A549 (cell line): ENCODE results near the gene RCC1. TPM values are rescaled to one million over a fixed set of nuclear protein-coding genes. Genes with fewer than 3 reads are reported as not detected.

ENCODE experiments used
- ATAC-seq, 2 experiments: fragments of 200-7000 bp in 1 of 2; fragments of >200 bp in 1 of 2; cut with Nextera tagmentation in 1 of 2; cut with Tn5 transposase in 1 of 2; 3 replicates each; pipeline versions ENCODE4 v1.8.0 to v1.9.1; 2018 to 2020; ENCODE audit warnings: mild to moderate bottlenecking in 1 of 2, moderate library complexity in 1 of 2
- CTCF ChIA-PET: fragments of 300-600 bp; sonication (Branson Sonifier 250); formaldehyde crosslinking; extraction: SDS; loops from one replicate; lab custom pipeline; 2021; ENCODE audit warnings: antibody characterized with exemption, inconsistent platforms; lab: Yijun Ruan, JAX
- POLR2A ChIA-PET: fragments of 350-600 bp; formaldehyde crosslinking; extraction: SDS; loops from one replicate; lab custom pipeline; 2021; ENCODE audit warnings: antibody characterized with exemption, inconsistent platforms; lab: Yijun Ruan, JAX
- DNase-seq, 2 experiments: peaks; one replicate each; pipeline versions ENCODE4 v3.0.0 to v3.0.0-alpha.2; 2011 to 2016; ENCODE audit warnings: low read depth in 1 of 2, low spot score in 1 of 2
- FAIRE-seq: peaks from 2 replicates; lab custom pipeline; 2011; peaks lifted over from hg19 to GRCh38; lab: Jason Lieb, UNC
- H3K27ac ChIP-seq, 2 experiments: fragments of >200 bp; sonication (Bioruptor Twin); formaldehyde crosslinking; 3 replicates each; pipeline ENCODE4 v1.5.1; 2016 to 2017
- H3K4me1 ChIP-seq: fragments of >200 bp; sonication (Bioruptor Twin); formaldehyde crosslinking; 3 replicates; pipeline ENCODE4 v1.6.1; 2016
- H3K4me2 ChIP-seq: fragments of >200 bp; sonication (Bioruptor Twin); formaldehyde crosslinking; 3 replicates; pipeline ENCODE4 v1.6.1; 2016
- H3K4me3 ChIP-seq: fragments of >200 bp; sonication (Bioruptor Twin); formaldehyde crosslinking; 3 replicates; pipeline ENCODE4 v1.5.1; 2016
- H3K9me3 ChIP-seq: fragments of >200 bp; sonication (Bioruptor Twin); formaldehyde crosslinking; 3 replicates; pipeline ENCODE4 v1.6.1; 2016
- CBX2 ChIP-seq: fragments of 200-600 bp; sonication (generic); IDR thresholded peaks from 2 replicates; pipeline ENCODE4 v1.6.1; 2016; ENCODE audit warnings: low read depth, mild to moderate bottlenecking, borderline replicate concordance
- CBX8 ChIP-seq: fragments of 200-600 bp; sonication (generic); IDR thresholded peaks from 2 replicates; pipeline ENCODE4 v1.6.1; 2016
- CHD2 ChIP-seq: fragments of 150-350 bp; IDR thresholded peaks from 2 replicates; pipeline ENCODE4 v1.6.1; 2014; ENCODE audit warnings: low read length; ENCODE audit not compliant: partially characterized antibody
- EHF ChIP-seq: fragments of 250-450 bp; sonication (Bioruptor Pico); IDR thresholded peaks from 2 replicates; pipeline ENCODE4 v1.5.0; 2020; ENCODE audit warnings: mild to moderate bottlenecking
- EP300 ChIP-seq, 2 experiments: fragments of >200 bp; sonication (Bioruptor Twin); formaldehyde crosslinking; IDR thresholded peaks; 2 replicates in 1 of 2; 3 replicates in 1 of 2; pipeline ENCODE4 v1.6.1; 2016 to 2017
- ESRRA ChIP-seq: fragments of 150-350 bp; IDR thresholded peaks from 2 replicates; pipeline ENCODE4 v1.6.1; 2014; ENCODE audit warnings: mild to moderate bottlenecking, low read length, borderline replicate concordance
- FOSB ChIP-seq: fragments of 250-450 bp; sonication (Bioruptor Pico); IDR thresholded peaks from 2 replicates; pipeline ENCODE4 v1.5.0; 2020; ENCODE audit warnings: mild to moderate bottlenecking, moderate library complexity
- FOXS1 ChIP-seq: fragments of 250-450 bp; sonication (Bioruptor Pico); IDR thresholded peaks from 2 replicates; pipeline ENCODE4 v1.5.0; 2020; ENCODE audit warnings: mild to moderate bottlenecking, moderate library complexity
- GATA3 ChIP-seq: IDR thresholded peaks from 2 replicates; pipeline ENCODE4 v1.6.1; 2012; ENCODE audit warnings: borderline replicate concordance
- HDAC2 ChIP-seq: fragments of 200-600 bp; sonication (generic); IDR thresholded peaks from 2 replicates; pipeline ENCODE4 v1.6.1; 2016
- HEYL ChIP-seq: fragments of 250-450 bp; sonication (Bioruptor Pico); IDR thresholded peaks from 2 replicates; pipeline ENCODE4 v1.8.0; 2021; ENCODE audit warnings: mild to moderate bottlenecking, moderate library complexity
- HOXB5 ChIP-seq: fragments of 250-450 bp; sonication (Bioruptor Pico); IDR thresholded peaks from 2 replicates; pipeline ENCODE4 v1.5.0; 2020; ENCODE audit warnings: mild to moderate bottlenecking, moderate library complexity
- JUN ChIP-seq, 2 experiments: fragments of >200 bp; sonication (Bioruptor Twin); formaldehyde crosslinking; IDR thresholded peaks; 2 replicates in 1 of 2; 3 replicates in 1 of 2; pipeline ENCODE4 v1.6.1; 2016 to 2017
- KDM5A ChIP-seq: fragments of 200-600 bp; sonication (generic); IDR thresholded peaks from 2 replicates; pipeline ENCODE4 v1.6.1; 2016; ENCODE audit warnings: antibody characterized with exemption, mild to moderate bottlenecking
- MAZ ChIP-seq: fragments of 150-350 bp; IDR thresholded peaks from 2 replicates; pipeline ENCODE4 v1.6.1; 2014; ENCODE audit warnings: antibody characterized with exemption, low read depth, low read length, borderline replicate concordance
- MYC ChIP-seq: IDR thresholded peaks from 2 replicates; pipeline ENCODE4 v1.6.1; 2012; ENCODE audit warnings: mild to moderate bottlenecking, inconsistent platforms, low read length, improper control_type of control experiment, borderline replicate concordance
- NFE2L2 ChIP-seq: fragments of 150-350 bp; conservative IDR thresholded peaks from 2 replicates; pipeline ENCODE4 v1.6.1; 2014; ENCODE audit warnings: low read length
- NR3C1 ChIP-seq: fragments of >200 bp; sonication (Bioruptor Twin); formaldehyde crosslinking; IDR thresholded peaks from 3 replicates; pipeline ENCODE4 v1.6.1; 2017
- PHF8 ChIP-seq: fragments of 200-600 bp; sonication (generic); IDR thresholded peaks from 2 replicates; pipeline ENCODE4 v1.6.1; 2016; ENCODE audit warnings: low read depth, mild to moderate bottlenecking, antibody characterized with exemption, moderate library complexity, borderline replicate concordance
- POLR2A ChIP-seq: IDR thresholded peaks from 2 replicates; pipeline ENCODE4 v1.6.1; 2012; ENCODE audit warnings: mild to moderate bottlenecking, low read length
- RAD21 ChIP-seq, 2 experiments: fragments of >200 bp in 1 of 2; sonication (Bioruptor Twin) in 1 of 2; formaldehyde crosslinking in 1 of 2; IDR thresholded peaks in 1 of 2; conservative IDR thresholded peaks in 1 of 2; 2 replicates in 1 of 2; 3 replicates in 1 of 2; pipeline ENCODE4 v1.6.1; 2012 to 2018; ENCODE audit warnings: inconsistent platforms in 1 of 2
- RARB ChIP-seq: fragments of 250-450 bp; sonication (Bioruptor Pico); IDR thresholded peaks from 2 replicates; pipeline ENCODE4 v1.8.0; 2021; ENCODE audit warnings: mild to moderate bottlenecking, moderate library complexity
- RFX5 ChIP-seq: fragments of 450-650 bp; IDR thresholded peaks from 2 replicates; pipeline ENCODE4 v1.7.1; 2014; ENCODE audit warnings: antibody characterized with exemption, mild to moderate bottlenecking, moderate library complexity
- RNF2 ChIP-seq: fragments of 200-600 bp; sonication (generic); IDR thresholded peaks from 2 replicates; pipeline ENCODE4 v1.6.1; 2016; ENCODE audit warnings: low read depth, mild to moderate bottlenecking, antibody characterized with exemption, moderate library complexity, borderline replicate concordance
- ZC3H11A ChIP-seq: fragments of 450-650 bp; IDR thresholded peaks from 2 replicates; pipeline ENCODE4 v1.6.1; 2014; ENCODE audit warnings: antibody characterized with exemption, mild to moderate bottlenecking
- ZSCAN20 ChIP-seq: fragments of 250-450 bp; sonication (Bioruptor Pico); IDR thresholded peaks from 2 replicates; pipeline ENCODE4 v1.8.0; 2022; ENCODE audit warnings: mild to moderate bottlenecking, moderate library complexity
- WGBS: methylation state at CpG from one replicate; pipeline ENCODE4 v1.1.6; 2017; ENCODE audit errors: missing lambda C conversion rate; 5-methylcytosine and 5-hydroxymethylcytosine counted together
- polyA plus RNA-seq, 4 experiments: library from polyadenylated mRNA; depleted of rRNA in 3 of 4; stranded (reverse); fragments of >200 nt; fragmentation: RNase III in 1 of 4; extraction: RNeasy Plus Mini Kit Qiagen cat#74134 plus additional on column Dnase treatment in 1 of 4; gene quantifications; 2 replicates in 3 of 4; 3 replicates in 1 of 4; pipeline ENCODE4 v1.2.3, GENCODE V29; 2011 to 2017
- TF ChIP-seq, protein P1 (sequence below): IDR thresholded peaks from 2 replicates; pipeline ENCODE4 v1.6.1; 2012
- TF ChIP-seq, protein P2 (sequence below): fragments of >200 bp; sonication (Bioruptor Twin); formaldehyde crosslinking; IDR thresholded peaks from 3 replicates; pipeline ENCODE4 v1.5.1; 2016
- TF ChIP-seq, protein P3 (sequence below): IDR thresholded peaks from 2 replicates; pipeline ENCODE4 v1.6.1; 2012
- TF ChIP-seq, protein P4 (sequence below): IDR thresholded peaks from 2 replicates; pipeline ENCODE4 v1.6.1; 2012; ENCODE audit warnings: low read depth, borderline replicate concordance
- TF ChIP-seq, protein P5 (sequence below): fragments of >200 bp; sonication (Bioruptor Twin); formaldehyde crosslinking; IDR thresholded peaks from 3 replicates; pipeline ENCODE4 v1.6.1; 2016

RCC1 gene
- polyA plus RNA-seq, 2 of the 4 experiments (the other 2 are of a cell fraction) = 42.1 to 70.3 TPM

DNA sequence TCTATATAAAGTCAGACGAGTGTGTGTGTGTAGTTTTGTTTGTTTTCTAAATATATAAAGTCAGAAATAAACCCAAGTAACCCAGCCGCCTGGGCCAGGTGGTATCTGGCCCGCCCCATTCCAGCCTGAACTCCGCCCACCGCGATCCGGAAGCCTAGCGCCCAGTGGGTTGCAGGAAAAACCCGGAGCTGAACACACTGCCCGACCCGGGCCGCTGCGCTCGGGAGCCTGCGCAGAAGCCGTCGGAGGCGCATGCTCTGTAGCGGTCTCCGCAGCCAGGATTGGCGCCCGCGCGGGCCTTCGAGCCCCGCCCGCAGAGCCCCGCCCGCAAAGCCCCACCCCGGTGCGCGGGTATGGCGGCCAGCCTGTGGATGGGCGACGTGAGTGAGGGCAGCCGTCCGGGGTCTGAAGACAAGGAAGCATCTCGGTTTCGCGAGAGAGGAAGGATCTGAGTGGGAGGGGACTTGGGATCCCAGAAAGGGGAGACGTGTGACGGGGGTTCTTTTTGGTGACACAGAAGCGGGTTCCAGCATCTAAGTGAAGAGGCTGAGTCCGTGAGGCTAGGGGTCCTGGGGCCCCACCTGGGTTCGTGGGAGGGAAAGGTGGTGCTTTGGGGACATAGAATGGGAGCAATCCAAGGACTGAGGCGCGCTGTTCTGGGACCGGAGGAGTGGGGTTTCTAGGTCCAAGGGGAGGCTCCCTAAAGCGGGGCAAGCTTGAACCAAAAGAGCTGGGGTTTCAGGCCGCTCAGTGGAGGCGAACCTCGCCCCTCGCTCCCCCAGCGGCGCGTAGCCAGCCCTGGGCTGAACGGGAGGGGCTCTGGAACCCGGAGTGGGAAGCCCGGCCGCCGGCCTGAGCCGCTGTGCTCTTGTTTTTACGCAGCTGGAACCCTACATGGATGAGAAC lies 47.2 kb downstream of the RCC1 start, which contains the start of gene TRNAU1AP:
Gene TRNAU1AP, plus strand, starts transcription at position 328 of the 906 bp plus-strand sequence. Its CDS starts 26 bp downstream, at position 354.
- H3K4me3 ChIP-seq = peak within 1 kb of the TSS; percentile 82
- no peak for TF ChIP-seq HEYL (CRISPR knock-in tag)
- TF ChIP-seq JUN (IDR thresholded peaks at IDR 0.05) = peak; percentile 39 to 63; a peak in 2 of 5 replicates
- TF ChIP-seq, protein P1, sequence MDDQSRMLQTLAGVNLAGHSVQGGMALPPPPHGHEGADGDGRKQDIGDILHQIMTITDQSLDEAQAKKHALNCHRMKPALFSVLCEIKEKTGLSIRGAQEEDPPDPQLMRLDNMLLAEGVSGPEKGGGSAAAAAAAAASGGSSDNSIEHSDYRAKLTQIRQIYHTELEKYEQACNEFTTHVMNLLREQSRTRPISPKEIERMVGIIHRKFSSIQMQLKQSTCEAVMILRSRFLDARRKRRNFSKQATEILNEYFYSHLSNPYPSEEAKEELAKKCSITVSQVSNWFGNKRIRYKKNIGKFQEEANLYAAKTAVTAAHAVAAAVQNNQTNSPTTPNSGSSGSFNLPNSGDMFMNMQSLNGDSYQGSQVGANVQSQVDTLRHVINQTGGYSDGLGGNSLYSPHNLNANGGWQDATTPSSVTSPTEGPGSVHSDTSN = no peak
- TF ChIP-seq ZSCAN20 (CRISPR knock-in tag) = no peak
- TF ChIP-seq RARB = no peak
- TF ChIP-seq PHF8 = peak; percentile 69; the same call in 1 of the 2 replicates
- TF ChIP-seq, protein P2, sequence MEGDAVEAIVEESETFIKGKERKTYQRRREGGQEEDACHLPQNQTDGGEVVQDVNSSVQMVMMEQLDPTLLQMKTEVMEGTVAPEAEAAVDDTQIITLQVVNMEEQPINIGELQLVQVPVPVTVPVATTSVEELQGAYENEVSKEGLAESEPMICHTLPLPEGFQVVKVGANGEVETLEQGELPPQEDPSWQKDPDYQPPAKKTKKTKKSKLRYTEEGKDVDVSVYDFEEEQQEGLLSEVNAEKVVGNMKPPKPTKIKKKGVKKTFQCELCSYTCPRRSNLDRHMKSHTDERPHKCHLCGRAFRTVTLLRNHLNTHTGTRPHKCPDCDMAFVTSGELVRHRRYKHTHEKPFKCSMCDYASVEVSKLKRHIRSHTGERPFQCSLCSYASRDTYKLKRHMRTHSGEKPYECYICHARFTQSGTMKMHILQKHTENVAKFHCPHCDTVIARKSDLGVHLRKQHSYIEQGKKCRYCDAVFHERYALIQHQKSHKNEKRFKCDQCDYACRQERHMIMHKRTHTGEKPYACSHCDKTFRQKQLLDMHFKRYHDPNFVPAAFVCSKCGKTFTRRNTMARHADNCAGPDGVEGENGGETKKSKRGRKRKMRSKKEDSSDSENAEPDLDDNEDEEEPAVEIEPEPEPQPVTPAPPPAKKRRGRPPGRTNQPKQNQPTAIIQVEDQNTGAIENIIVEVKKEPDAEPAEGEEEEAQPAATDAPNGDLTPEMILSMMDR = no peak
- TF ChIP-seq CBX8 = no peak
- peak; percentile 98 for TF ChIP-seq MAZ
- TF ChIP-seq CBX2 = no peak
- peak; percentile 74; the same call in 1 of the 2 replicates for TF ChIP-seq MYC
- TF ChIP-seq FOXS1 (CRISPR knock-in tag) = no peak
- no peak for TF ChIP-seq HOXB5 (CRISPR knock-in tag)
- peak; percentile 59 for TF ChIP-seq POLR2A
- TF ChIP-seq GATA3 = no peak
- TF ChIP-seq, protein P3, sequence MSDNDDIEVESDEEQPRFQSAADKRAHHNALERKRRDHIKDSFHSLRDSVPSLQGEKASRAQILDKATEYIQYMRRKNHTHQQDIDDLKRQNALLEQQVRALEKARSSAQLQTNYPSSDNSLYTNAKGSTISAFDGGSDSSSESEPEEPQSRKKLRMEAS = peak; percentile 75; the same call in 1 of the 2 replicates
- TF ChIP-seq EHF (CRISPR knock-in tag) = no peak
- TF ChIP-seq KDM5A = no peak
- TF ChIP-seq EP300 (IDR thresholded peaks at IDR 0.05) = no peak
- no peak for TF ChIP-seq ZC3H11A
- no peak for TF ChIP-seq RNF2
- 0 out of 2 replicates have a peak, but pooled peaks have one; percentile 64 for TF ChIP-seq RFX5
- TF ChIP-seq, protein P4, sequence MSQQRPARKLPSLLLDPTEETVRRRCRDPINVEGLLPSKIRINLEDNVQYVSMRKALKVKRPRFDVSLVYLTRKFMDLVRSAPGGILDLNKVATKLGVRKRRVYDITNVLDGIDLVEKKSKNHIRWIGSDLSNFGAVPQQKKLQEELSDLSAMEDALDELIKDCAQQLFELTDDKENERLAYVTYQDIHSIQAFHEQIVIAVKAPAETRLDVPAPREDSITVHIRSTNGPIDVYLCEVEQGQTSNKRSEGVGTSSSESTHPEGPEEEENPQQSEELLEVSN = 0 out of 2 replicates have a peak, but pooled peaks have one; percentile 14
- TF ChIP-seq CHD2 = no peak
- TF ChIP-seq ESRRA = no peak
- TF ChIP-seq FOSB = no peak
- TF ChIP-seq RAD21 (conservative IDR thresholded peaks at IDR 0.05 in 1 of 2, IDR thresholded peaks at IDR 0.05 in 1 of 2) = no peak
- no peak for TF ChIP-seq NFE2L2
- no peak for TF ChIP-seq HDAC2
- no peak for TF ChIP-seq NR3C1
- TF ChIP-seq, protein P5, sequence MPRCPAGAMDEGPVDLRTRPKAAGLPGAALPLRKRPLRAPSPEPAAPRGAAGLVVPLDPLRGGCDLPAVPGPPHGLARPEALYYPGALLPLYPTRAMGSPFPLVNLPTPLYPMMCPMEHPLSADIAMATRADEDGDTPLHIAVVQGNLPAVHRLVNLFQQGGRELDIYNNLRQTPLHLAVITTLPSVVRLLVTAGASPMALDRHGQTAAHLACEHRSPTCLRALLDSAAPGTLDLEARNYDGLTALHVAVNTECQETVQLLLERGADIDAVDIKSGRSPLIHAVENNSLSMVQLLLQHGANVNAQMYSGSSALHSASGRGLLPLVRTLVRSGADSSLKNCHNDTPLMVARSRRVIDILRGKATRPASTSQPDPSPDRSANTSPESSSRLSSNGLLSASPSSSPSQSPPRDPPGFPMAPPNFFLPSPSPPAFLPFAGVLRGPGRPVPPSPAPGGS = 0 out of 3 replicates have a peak, but pooled peaks have one; percentile 14
- TF ChIP-seq, all 56 proteins: peak for 9
- FAIRE-seq = no peak
- peak within 1 kb of the TSS; percentile 90 to 91 for H3K27ac ChIP-seq
- ChIA-PET POLR2A (interaction anchor here (0.7 to 2.5 kb wide), 6 partner anchors 11 to 96 kb away, joined by 3 to 34 read pairs (median 4); partner anchors contain the start of gene RNU11), CTCF (interaction anchor here (0.5 to 2.0 kb wide), 5 partner anchors 25 to 158 kb away, joined by 3 to 8 read pairs (median 3); no protein-coding TSS in a partner anchor)
- 0 out of 3 replicates have a peak, but pooled peaks cover 6% of the 10 kb centered on the region for H3K4me1 ChIP-seq
- peak; percentile 67 to 92 for DNase-seq
- peak within 1 kb of the TSS; percentile 84 for H3K4me2 ChIP-seq
- no peaks in the 10 kb centered on the region for H3K9me3 ChIP-seq
- under 1% methylated on average over 36 of the region's 63 CpGs for WGBS
- ATAC-seq = peak; percentile 95 to 97
